ENCODE data around the gene KRTAP4-7. TPM values are rescaled to one million over a fixed set of nuclear protein-coding genes. Genes with fewer than 3 reads are reported as not detected.
"Not testable (repeated sequence)": the region's sequence is repeated elsewhere in the genome, so short reads cannot be mapped to it uniquely, and the experiment has no call there.

KRTAP4-7 gene
- total RNA-seq, 2 donors from 2014 or later = not detected

- Histone ChIP-seq H3K36me3 (no peaks in the 10 kb centered on the region), H3K9me3 (no peaks in the 10 kb centered on the region), H3K4me1 (ENCODE audit: control insufficient read depth in 1 of 2, low read depth in 2 of 2) (no peaks in the 10 kb centered on the region), H3K27me3 (replicated peaks; ENCODE audit: insufficient read depth) (no peaks in the 10 kb centered on the region), H3K27ac (no peak overlapping the region), H3K4me3 (no peak overlapping the region)
- no peak for DNase-seq (ENCODE audit: low spot score)
- ATAC-seq (ENCODE audit: insufficient number of reproducible peaks, low FRiP score, low read depth) = no peak
- no peak for TF ChIP-seq CTCF (IDR thresholded peaks at IDR 0.05)
These were observed 12.1 kb downstream of the KRTAP4-7 start for GRCh38 chr17:41096055-41096454.

GRCh38 chr17:41098042-41098441, 14.1 kb downstream of the KRTAP4-7 start, which contains the start of gene KRTAP4-8:
TSS of gene KRTAP4-8 (minus strand) at chr17:41098142. CDS start at chr17:41098084, 58 bp downstream.
- no peaks in the 10 kb centered on the region for H3K9me3 ChIP-seq
- H3K27me3 ChIP-seq (replicated peaks; ENCODE audit: insufficient read depth) = no peaks in the 10 kb centered on the region
- DNase-seq (ENCODE audit: low spot score) = no peak
- H3K27ac ChIP-seq = no peak within 1 kb of the TSS
- H3K4me3 ChIP-seq = no peak within 1 kb of the TSS
- TF ChIP-seq CTCF (IDR thresholded peaks at IDR 0.05) = no peak
- no peak for ATAC-seq (ENCODE audit: insufficient number of reproducible peaks, low FRiP score, low read depth)
- no peaks in the 10 kb centered on the region for H3K4me1 ChIP-seq (ENCODE audit: control insufficient read depth in 1 of 2, low read depth in 2 of 2)
- H3K36me3 ChIP-seq = no peaks in the 10 kb centered on the region

GRCh38 chr17:41098481-41098880, 14.5 kb downstream of the KRTAP4-7 start:
- H3K36me3 ChIP-seq = no peaks in the 10 kb centered on the region
- H3K4me3 ChIP-seq = no peak overlapping the region
- H3K4me1 ChIP-seq (ENCODE audit: control insufficient read depth in 1 of 2, low read depth in 2 of 2) = no peaks in the 10 kb centered on the region
- TF ChIP-seq CTCF (IDR thresholded peaks at IDR 0.05) = no peak
- no peak for DNase-seq (ENCODE audit: low spot score)
- H3K27ac ChIP-seq = no peak overlapping the region
- no peaks in the 10 kb centered on the region for H3K27me3 ChIP-seq (replicated peaks; ENCODE audit: insufficient read depth)
- H3K9me3 ChIP-seq = no peaks in the 10 kb centered on the region
- no peak for ATAC-seq (ENCODE audit: insufficient number of reproducible peaks, low FRiP score, low read depth)

GRCh38 chr17:41099682-41100480, 15.9 kb downstream of the KRTAP4-7 start:
- not testable (repeated sequence) for H3K4me3 ChIP-seq; H3K27me3 ChIP-seq (replicated peaks; ENCODE audit: insufficient read depth); H3K4me1 ChIP-seq (ENCODE audit: control insufficient read depth in 1 of 2, low read depth in 2 of 2); H3K27ac ChIP-seq; DNase-seq (ENCODE audit: low spot score); H3K9me3 ChIP-seq; H3K36me3 ChIP-seq; ATAC-seq (ENCODE audit: insufficient number of reproducible peaks, low FRiP score, low read depth)

GRCh38 chr17:41101586-41102259, 17.8 kb downstream of the KRTAP4-7 start, which contains the start of gene KRTAP4-16:
TSS of gene KRTAP4-16 (minus strand) at chr17:41102209. CDS start at chr17:41102209, 0 bp downstream.
- no peak for TF ChIP-seq CTCF (IDR thresholded peaks at IDR 0.05)
- ATAC-seq (ENCODE audit: insufficient number of reproducible peaks, low FRiP score, low read depth) = no peak
- H3K27me3 ChIP-seq (replicated peaks; ENCODE audit: insufficient read depth) = no peaks in the 10 kb centered on the region

More at GRCh38 chr17:41101586-41102259, 17.8 kb downstream of the KRTAP4-7 start, which contains the start of gene KRTAP4-16:
- Histone ChIP-seq H3K36me3 (no peaks in the 10 kb centered on the region), H3K4me1 (ENCODE audit: control insufficient read depth in 1 of 2, low read depth in 2 of 2) (no peaks in the 10 kb centered on the region), H3K9me3 (no peaks in the 10 kb centered on the region), H3K27ac (no peak within 1 kb of the TSS), H3K4me3 (no peak within 1 kb of the TSS)
- DNase-seq (ENCODE audit: low spot score) = no peak
